Left lung (tissue), 10 donors: ENCODE results near the gene FHL2. TPM values are rescaled to one million over a fixed set of nuclear protein-coding genes. Genes with fewer than 3 reads are reported as not detected.

Experiments
- ATAC-seq: fragments of 200-7000 bp; cut with Tn5 transposase; one replicate; pipeline ENCODE4 v1.9.1; 2020; ENCODE audit warnings: moderate library complexity
- DNase-seq, 4 donors: peaks; one replicate each; pipeline ENCODE4 v3.0.0-alpha.2; 2013 to 2020
- H3K27ac ChIP-seq, 2 donors: fragments of 200-600 bp; sonication (generic) in 1 of 2; one replicate each; pipeline versions ENCODE4 v1.5.0 to v1.8.0; 2020 to 2021
- H3K27me3 ChIP-seq, 2 donors: fragments of 200-600 bp; sonication (generic) in 1 of 2; one replicate each; pipeline versions ENCODE4 v1.5.0 to v1.8.0; 2020 to 2021
- H3K36me3 ChIP-seq, 2 donors: fragments of 200-600 bp; sonication (generic) in 1 of 2; one replicate each; pipeline versions ENCODE4 v1.5.0 to v1.8.0; 2020 to 2021
- H3K4me1 ChIP-seq, 2 donors: fragments of 200-600 bp; one replicate each; pipeline ENCODE4 v1.8.0; 2021
- H3K4me3 ChIP-seq, 2 donors: fragments of 200-600 bp; sonication (generic) in 1 of 2; one replicate each; pipeline versions ENCODE4 v1.5.0 to v1.8.0; 2020 to 2021; ENCODE audit warnings: mild to moderate bottlenecking in 1 of 2
- H3K9me3 ChIP-seq, 2 donors: fragments of 200-600 bp; sonication (generic) in 1 of 2; one replicate each; pipeline versions ENCODE4 v1.5.0 to v1.8.0; 2020 to 2021
- intact Hi-C, 2 donors: fragments of 100-400 bp; cut with DNase I; formaldehyde crosslinking; loops; one replicate each; pipeline versions ENCODE4 v1.11.2 to v1.14.2; 2022
- polyA plus RNA-seq, 6 donors: library from polyadenylated mRNA; unstranded; fragments of 120-200 nt; gene quantifications; one replicate each; pipeline ENCODE4 v1.2.1, GENCODE V29; 2013; ENCODE audit not compliant: insufficient read length in 6 of 6
- total RNA-seq, 2 donors: library from RNA; stranded (reverse); fragmentation: NEBNext Ultra II Directional; extraction: Animal tissue kit (Norgen Biotek cat#: 25700); gene quantifications; one replicate each; pipeline ENCODE4 v1.2.1, GENCODE V29; 2021
- TF ChIP-seq, protein P1 (sequence below), 2 donors: fragments of 200-600 bp; sonication (generic) in 1 of 2; IDR thresholded peaks; one replicate each; pipeline versions ENCODE4 v1.5.0 to v1.8.0; 2021; ENCODE audit warnings: antibody characterized with exemption in 2 of 2
- donor health status: DM: no; HTN: yes; CAD: no.
- donor health status: DM: no; HTN: no; CAD: no.

The FHL2 gene
- total and polyA plus RNA-seq, 8 donors, result 5.0 to 30.1 (median 6.6) TPM

DNA sequence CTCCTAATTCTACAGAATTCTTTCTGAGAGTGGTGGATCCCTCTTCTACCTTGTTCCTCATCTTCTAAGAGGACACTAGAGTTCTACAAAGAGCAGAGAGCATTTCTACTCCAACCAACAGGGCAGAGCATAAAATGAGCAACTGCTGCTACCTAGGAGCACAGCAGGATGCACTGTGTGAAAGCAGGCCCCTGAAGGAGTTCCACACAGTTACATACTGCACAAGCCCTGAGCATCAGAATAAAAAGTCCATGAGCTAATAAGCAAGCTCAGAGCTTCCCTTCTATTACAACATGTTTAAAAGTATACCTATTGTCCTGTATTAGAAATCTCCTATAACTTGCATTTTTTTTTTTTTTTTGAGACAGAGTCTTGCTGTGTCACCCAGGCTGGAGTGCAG, 8.4 kb downstream of the FHL2 start:
- ATAC-seq (no peak), DNase-seq (no peak)
- Histone ChIP-seq H3K36me3 (no peaks in the 10 kb centered on the region), H3K9me3 (no peaks in the 10 kb centered on the region), H3K4me3 (no peak overlapping the region), H3K4me1 (peaks cover 0 to 8% of the 10 kb centered on the region in 2 donors), H3K27me3 (peaks cover 0 to 13% of the 10 kb centered on the region in 2 donors), H3K27ac (no peak overlapping the region)
- TF ChIP-seq, protein P1, sequence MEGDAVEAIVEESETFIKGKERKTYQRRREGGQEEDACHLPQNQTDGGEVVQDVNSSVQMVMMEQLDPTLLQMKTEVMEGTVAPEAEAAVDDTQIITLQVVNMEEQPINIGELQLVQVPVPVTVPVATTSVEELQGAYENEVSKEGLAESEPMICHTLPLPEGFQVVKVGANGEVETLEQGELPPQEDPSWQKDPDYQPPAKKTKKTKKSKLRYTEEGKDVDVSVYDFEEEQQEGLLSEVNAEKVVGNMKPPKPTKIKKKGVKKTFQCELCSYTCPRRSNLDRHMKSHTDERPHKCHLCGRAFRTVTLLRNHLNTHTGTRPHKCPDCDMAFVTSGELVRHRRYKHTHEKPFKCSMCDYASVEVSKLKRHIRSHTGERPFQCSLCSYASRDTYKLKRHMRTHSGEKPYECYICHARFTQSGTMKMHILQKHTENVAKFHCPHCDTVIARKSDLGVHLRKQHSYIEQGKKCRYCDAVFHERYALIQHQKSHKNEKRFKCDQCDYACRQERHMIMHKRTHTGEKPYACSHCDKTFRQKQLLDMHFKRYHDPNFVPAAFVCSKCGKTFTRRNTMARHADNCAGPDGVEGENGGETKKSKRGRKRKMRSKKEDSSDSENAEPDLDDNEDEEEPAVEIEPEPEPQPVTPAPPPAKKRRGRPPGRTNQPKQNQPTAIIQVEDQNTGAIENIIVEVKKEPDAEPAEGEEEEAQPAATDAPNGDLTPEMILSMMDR (IDR thresholded peaks at IDR 0.05), result no peak
- intact Hi-C loops, result no loop called here

DNA sequence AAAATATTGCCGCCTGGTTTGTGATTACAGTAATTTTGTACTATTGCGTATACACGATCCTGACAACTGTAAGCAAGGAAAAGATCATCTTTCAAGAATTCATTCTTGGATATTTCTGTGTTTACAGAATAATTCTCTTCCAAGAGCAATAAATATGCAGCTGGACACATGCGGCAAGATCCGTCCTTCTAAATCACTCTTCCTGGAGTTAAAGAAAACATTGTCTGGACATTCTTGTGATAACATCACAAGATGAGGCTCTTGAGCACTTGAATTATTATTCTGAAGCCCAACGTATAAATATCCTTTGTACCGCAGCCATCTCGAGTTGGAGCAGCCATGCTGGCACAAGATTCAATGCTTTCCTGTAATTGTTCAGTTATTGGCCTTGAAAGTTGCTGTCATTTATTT, 9.9 kb downstream of the FHL2 start:
- peak; percentile 50 for ATAC-seq
- Histone ChIP-seq H3K4me3 (no peak overlapping the region), H3K36me3 (no peaks in the 10 kb centered on the region), H3K27ac (no peak overlapping the region), H3K9me3 (no peaks in the 10 kb centered on the region), H3K4me1 (peaks cover 0 to 8% of the 10 kb centered on the region in 2 donors), H3K27me3 (peaks cover 0 to 24% of the 10 kb centered on the region in 2 donors)
- peak in 1 of 4 donors; percentile 50 for DNase-seq
- intact Hi-C loops, result no loop called here
- TF ChIP-seq, protein P1 (IDR thresholded peaks at IDR 0.05), result no peak

DNA sequence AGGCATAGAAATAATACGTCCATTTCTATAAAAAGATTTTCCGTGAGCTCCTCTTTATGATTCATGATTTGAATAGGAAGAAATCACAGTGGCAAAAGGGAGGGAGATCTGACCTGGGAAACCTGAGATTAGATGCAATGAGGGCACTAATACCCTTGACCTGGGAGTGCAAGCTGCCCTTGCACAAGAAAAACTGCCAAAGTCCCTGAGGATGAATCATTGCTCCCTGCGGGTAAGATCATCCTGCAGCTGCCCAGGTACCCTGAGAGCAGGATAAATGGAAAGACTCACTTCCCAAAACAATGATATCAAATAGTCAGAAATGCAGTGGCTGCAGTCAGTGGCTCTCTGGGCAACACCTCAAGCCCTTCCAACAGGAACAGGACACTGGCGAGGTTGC, 11.6 kb downstream of the FHL2 start:
- Histone ChIP-seq H3K9me3 (no peaks in the 10 kb centered on the region), H3K4me1 (peaks cover 0 to 8% of the 10 kb centered on the region in 2 donors), H3K27me3 (peaks cover 0 to 24% of the 10 kb centered on the region in 2 donors), H3K27ac (no peak overlapping the region), H3K4me3 (no peak overlapping the region), H3K36me3 (no peaks in the 10 kb centered on the region)
- DNase-seq (no peak), ATAC-seq (no peak)
- TF ChIP-seq, protein P1 (IDR thresholded peaks at IDR 0.05), result no peak
- intact Hi-C loops, result no loop called here

DNA sequence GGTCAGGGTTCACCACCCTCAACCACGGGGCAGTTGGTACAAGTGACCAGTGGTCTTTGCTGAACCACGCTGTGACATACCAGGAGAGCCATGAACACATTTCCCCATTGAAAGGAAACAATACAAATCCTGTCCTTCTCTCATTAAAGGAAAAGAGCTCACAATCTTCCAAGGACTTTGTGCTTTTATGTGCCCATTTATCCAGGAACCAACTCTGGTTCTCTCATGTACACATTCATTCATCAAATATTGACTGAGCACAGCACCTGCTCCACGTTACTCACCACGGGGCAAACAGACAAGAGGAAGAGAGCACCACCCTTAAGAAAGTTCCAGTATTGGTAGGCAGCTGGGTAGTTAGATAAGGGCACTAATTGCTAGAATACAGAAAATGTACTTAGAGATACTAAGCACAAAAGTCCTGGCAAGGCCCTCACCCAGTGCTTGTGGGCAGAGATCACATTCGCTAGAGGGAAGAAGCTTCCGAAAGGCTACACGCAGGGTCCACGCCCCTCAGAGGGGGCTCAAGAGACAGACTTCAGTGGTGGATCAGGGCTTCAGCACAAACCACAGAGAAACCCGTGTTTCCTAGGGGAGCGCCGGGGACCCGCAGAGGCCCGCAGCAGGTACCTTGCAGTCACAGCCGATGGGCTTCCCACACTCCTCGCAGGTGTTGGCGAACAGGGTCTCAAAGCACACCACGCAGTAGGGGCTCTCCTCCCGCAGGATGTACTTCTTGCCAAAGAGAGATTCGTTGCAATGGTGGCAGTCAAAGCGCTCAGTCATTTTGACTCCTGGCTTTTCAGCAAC, 12.9 kb downstream of the FHL2 start:
- H3K4me3 ChIP-seq, result no peak overlapping the region
- DNase-seq, result no peak
- no peak for ATAC-seq
- H3K4me1 ChIP-seq, result peaks cover 0 to 8% of the 10 kb centered on the region in 2 donors
- H3K27ac ChIP-seq, result no peak overlapping the region
- H3K9me3 ChIP-seq, result no peaks in the 10 kb centered on the region
- intact Hi-C loops, result no loop called here
- H3K36me3 ChIP-seq, result no peaks in the 10 kb centered on the region
- H3K27me3 ChIP-seq, result peaks cover 0 to 24% of the 10 kb centered on the region in 2 donors
- TF ChIP-seq, protein P1 (IDR thresholded peaks at IDR 0.05), result no peak

DNA sequence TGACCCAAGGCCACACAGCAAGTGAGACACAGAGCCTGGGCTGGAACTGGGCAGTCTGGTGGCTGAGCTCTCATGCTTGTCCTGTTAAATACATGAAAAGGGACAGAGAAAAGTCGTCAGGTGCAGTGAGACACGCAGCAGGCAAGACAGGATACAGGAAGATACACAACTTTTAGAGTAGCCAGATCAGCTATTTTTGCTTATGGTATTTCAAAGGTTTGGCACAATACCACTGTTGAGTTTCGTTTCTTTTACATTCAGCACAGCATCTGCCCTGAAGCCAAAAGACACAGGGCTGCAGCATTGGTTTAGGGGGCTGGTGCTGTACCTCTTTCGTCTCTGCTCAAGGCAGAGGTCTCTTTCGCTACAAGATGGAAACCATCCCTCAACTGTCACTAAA, 14.0 kb downstream of the FHL2 start:
- Histone ChIP-seq H3K27me3 (peaks cover 0 to 24% of the 10 kb centered on the region in 2 donors), H3K36me3 (no peaks in the 10 kb centered on the region), H3K4me3 (no peak overlapping the region), H3K4me1 (peaks cover 0 to 13% of the 10 kb centered on the region in 2 donors), H3K27ac (no peak overlapping the region), H3K9me3 (no peaks in the 10 kb centered on the region)
- intact Hi-C loops, result no loop called here
- DNase-seq, result no peak
- ATAC-seq, result no peak
- TF ChIP-seq, protein P1 (IDR thresholded peaks at IDR 0.05), result no peak
